ENCODE results near the gene PTPRB. TPM values are rescaled to one million over a fixed set of nuclear protein-coding genes. Genes with fewer than 3 reads are reported as not detected.

Gene PTPRB
- total RNA-seq, 1 experiment from 2014 or later: 0.17 TPM

DNA sequence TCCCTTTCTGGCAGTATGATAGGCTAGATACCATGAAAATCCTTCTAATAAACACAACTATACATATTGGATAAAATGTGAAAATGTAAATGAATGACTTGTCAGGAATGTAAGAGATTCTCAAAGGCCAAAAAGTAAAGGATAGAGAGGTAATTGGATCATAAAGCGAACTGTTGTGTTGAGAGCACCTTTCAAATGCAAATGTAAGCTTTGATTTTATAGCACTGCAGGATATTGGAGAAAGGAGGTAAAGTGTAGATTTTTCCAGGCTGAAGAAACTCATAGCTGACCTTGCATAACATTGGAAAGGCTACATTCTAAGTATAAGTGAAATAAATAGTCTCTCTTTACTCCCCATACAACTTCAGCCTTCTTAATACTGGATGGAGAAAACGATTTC is 54.0 kb downstream of the PTPRB start:
- Histone ChIP-seq H3K4me3 (replicated peaks in 1 of 2; ENCODE audit: low read depth in 1 of 2, low read length in 2 of 2) (no peak overlapping the region), H3K36me3 (ENCODE audit: control insufficient read depth in 1 of 2, insufficient read depth in 2 of 2, low read length in 2 of 2) (no peaks in the 10 kb centered on the region), H3K4me2 (ENCODE audit: low read length) (no peak overlapping the region), H3K27me3 (ENCODE audit: insufficient read depth, low read length) (no peaks in the 10 kb centered on the region), H2AFZ (ENCODE audit: low read depth, low read length, poor library complexity, severe bottlenecking) (no peak overlapping the region), H3K9ac (ENCODE audit: low read length) (no peak overlapping the region), H3K9me2 (ENCODE audit: insufficient read depth) (no peaks in the 10 kb centered on the region), H3K79me2 (ENCODE audit: insufficient read depth, low read length) (no peaks in the 10 kb centered on the region), H3K9me3 (ENCODE audit: control insufficient read depth in 1 of 2, insufficient read depth in 1 of 2, low read depth in 1 of 2, low read length in 2 of 2) (no peaks in the 10 kb centered on the region), H3K4me1 (ENCODE audit: control insufficient read depth in 1 of 2, insufficient read depth in 2 of 2, low read length in 2 of 2) (no peaks in the 10 kb centered on the region), H4K20me1 (ENCODE audit: insufficient read depth) (no peaks in the 10 kb centered on the region), H3K27ac (ENCODE audit: low read depth, low read length) (no peak overlapping the region)
- DNase-seq (ENCODE audit: low read depth, low spot score): no peak
- TF ChIP-seq, protein P1, sequence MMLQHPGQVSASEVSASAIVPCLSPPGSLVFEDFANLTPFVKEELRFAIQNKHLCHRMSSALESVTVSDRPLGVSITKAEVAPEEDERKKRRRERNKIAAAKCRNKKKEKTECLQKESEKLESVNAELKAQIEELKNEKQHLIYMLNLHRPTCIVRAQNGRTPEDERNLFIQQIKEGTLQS (IDR thresholded peaks at IDR 0.05): no peak
- TF ChIP-seq RAD21 (IDR thresholded peaks at IDR 0.05; ENCODE audit: low read depth) (no peak), SIN3A (IDR thresholded peaks at IDR 0.05; ENCODE audit: low read depth) (no peak), SP1 (IDR thresholded peaks at IDR 0.05; ENCODE audit: low read depth) (no peak), ZFX (IDR thresholded peaks at IDR 0.05) (no peak), JUND (IDR thresholded peaks at IDR 0.05) (no peak), EZH2phosphoT487 (IDR thresholded peaks at IDR 0.05; ENCODE audit: borderline replicate concordance) (no peak), ZNF274 (IDR thresholded peaks at IDR 0.05; ENCODE audit: low read depth, low read length) (no peak), EGR1 (IDR thresholded peaks at IDR 0.05; ENCODE audit: low read depth) (no peak), FOSL1 (IDR thresholded peaks at IDR 0.05; ENCODE audit: low read depth) (no peak), TCF7L2 (IDR thresholded peaks at IDR 0.05; ENCODE audit: borderline replicate concordance, extremely low read depth, insufficient read depth, insufficient read length) (no peak), POLR2A (IDR thresholded peaks at IDR 0.05; ENCODE audit: borderline replicate concordance, extremely low read depth, insufficient read depth, insufficient read length) (no peak), CEBPB (IDR thresholded peaks at IDR 0.05; ENCODE audit: low read depth) (no peak), SRF (IDR thresholded peaks at IDR 0.05; ENCODE audit: low read depth) (no peak), YY1 (IDR thresholded peaks at IDR 0.05; ENCODE audit: extremely low read depth, insufficient replicate concordance, low read depth, low read length) (no peak)
- TF ChIP-seq, protein P2, sequence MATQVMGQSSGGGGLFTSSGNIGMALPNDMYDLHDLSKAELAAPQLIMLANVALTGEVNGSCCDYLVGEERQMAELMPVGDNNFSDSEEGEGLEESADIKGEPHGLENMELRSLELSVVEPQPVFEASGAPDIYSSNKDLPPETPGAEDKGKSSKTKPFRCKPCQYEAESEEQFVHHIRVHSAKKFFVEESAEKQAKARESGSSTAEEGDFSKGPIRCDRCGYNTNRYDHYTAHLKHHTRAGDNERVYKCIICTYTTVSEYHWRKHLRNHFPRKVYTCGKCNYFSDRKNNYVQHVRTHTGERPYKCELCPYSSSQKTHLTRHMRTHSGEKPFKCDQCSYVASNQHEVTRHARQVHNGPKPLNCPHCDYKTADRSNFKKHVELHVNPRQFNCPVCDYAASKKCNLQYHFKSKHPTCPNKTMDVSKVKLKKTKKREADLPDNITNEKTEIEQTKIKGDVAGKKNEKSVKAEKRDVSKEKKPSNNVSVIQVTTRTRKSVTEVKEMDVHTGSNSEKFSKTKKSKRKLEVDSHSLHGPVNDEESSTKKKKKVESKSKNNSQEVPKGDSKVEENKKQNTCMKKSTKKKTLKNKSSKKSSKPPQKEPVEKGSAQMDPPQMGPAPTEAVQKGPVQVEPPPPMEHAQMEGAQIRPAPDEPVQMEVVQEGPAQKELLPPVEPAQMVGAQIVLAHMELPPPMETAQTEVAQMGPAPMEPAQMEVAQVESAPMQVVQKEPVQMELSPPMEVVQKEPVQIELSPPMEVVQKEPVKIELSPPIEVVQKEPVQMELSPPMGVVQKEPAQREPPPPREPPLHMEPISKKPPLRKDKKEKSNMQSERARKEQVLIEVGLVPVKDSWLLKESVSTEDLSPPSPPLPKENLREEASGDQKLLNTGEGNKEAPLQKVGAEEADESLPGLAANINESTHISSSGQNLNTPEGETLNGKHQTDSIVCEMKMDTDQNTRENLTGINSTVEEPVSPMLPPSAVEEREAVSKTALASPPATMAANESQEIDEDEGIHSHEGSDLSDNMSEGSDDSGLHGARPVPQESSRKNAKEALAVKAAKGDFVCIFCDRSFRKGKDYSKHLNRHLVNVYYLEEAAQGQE (IDR thresholded peaks at IDR 0.05; ENCODE audit: low read depth): no peak
- TF ChIP-seq, protein P3, sequence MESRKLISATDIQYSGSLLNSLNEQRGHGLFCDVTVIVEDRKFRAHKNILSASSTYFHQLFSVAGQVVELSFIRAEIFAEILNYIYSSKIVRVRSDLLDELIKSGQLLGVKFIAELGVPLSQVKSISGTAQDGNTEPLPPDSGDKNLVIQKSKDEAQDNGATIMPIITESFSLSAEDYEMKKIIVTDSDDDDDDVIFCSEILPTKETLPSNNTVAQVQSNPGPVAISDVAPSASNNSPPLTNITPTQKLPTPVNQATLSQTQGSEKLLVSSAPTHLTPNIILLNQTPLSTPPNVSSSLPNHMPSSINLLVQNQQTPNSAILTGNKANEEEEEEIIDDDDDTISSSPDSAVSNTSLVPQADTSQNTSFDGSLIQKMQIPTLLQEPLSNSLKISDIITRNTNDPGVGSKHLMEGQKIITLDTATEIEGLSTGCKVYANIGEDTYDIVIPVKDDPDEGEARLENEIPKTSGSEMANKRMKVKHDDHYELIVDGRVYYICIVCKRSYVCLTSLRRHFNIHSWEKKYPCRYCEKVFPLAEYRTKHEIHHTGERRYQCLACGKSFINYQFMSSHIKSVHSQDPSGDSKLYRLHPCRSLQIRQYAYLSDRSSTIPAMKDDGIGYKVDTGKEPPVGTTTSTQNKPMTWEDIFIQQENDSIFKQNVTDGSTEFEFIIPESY (IDR thresholded peaks at IDR 0.05; ENCODE audit: extremely low read depth, insufficient replicate concordance, low read length): no peak
- CTCF ChIA-PET: interaction anchor here (1.0 kb wide), 1 partner anchor 150 kb away, joined by 5 read pairs; no protein-coding TSS in a partner anchor
- ATAC-seq: no peak
- intact Hi-C loops (cut with micrococcal nuclease): no loop called here
- BruUV-seq (replicated peaks): no TSS peak
- RAD21 ChIA-PET (ENCODE audit: low non-redundant PET in 1 of 2, low total read pairs in 2 of 2, uncharacterized antibody in 2 of 2, unreplicated experiment in 2 of 2): interaction anchor here in 1 of 2 experiments (0.6 kb wide), 1 partner anchor 150 kb away, joined by 3 read pairs; no protein-coding TSS in a partner anchor
- POLR2A ChIA-PET: no interaction called here
